ENCODE data around the gene FAM200C. TPM values are rescaled to one million over a fixed set of nuclear protein-coding genes. Genes with fewer than 3 reads are reported as not detected.
A peak's percentile ranks its signal among the peaks of the same experiment; 100 is the strongest.

FAM200C gene
- total and polyA plus RNA-seq, 8 donors: 0.29 to 7.2 (median 1.6) TPM

GRCh38 chr5:160436017-160436416 is 36.2 kb upstream of the FAM200C start:
- WGBS, 5 donors: 85 to 93% (median 92%) methylated on average over 4 of the region's 4 CpGs
- Histone ChIP-seq H3K36me3 (no peaks in the 10 kb centered on the region), H3K4me1 (peaks cover 0 to 15% (median 15%) of the 10 kb centered on the region in 4 donors), H3K27ac (no peak overlapping the region), H3K9me3 (no peaks in the 10 kb centered on the region), H3K4me3 (no peak overlapping the region), H3K27me3 (no peaks in the 10 kb centered on the region)
- intact Hi-C loops (cut with DNase I; ENCODE audit: low total_unique reads): no loop called here
- no peak for DNase-seq
- TF ChIP-seq POLR2A (IDR thresholded peaks at IDR 0.05): no peak

DNA sequence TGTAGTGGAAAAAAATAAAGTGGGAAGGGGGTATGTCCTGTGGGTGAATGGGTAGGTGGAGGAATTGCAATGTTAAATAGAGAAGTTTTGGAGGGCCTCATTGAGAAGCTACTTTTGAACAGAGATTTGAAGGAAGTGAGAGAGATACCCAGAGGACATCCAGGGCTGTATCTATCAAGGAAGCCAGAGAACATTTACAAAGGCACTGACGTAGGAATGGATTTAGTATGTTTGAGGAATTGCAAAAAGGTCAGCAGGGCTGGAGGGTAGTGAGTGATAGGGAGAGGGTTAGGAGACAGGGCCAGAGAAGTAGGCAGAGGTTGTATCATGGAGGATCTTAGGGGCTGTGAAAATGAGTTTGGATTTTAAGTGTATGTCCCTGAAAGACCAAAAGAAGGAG is 35.7 kb upstream of the FAM200C start:
- 68 to 80% (median 71%) methylated on average over 1 of the region's 1 CpG for WGBS, 5 donors
- no peaks in the 10 kb centered on the region for H3K27me3 ChIP-seq
- DNase-seq: no peak
- no peak overlapping the region for H3K4me3 ChIP-seq
- peaks cover 0 to 15% (median 15%) of the 10 kb centered on the region in 4 donors for H3K4me1 ChIP-seq
- no peaks in the 10 kb centered on the region for H3K36me3 ChIP-seq
- H3K9me3 ChIP-seq: no peaks in the 10 kb centered on the region
- no peak for TF ChIP-seq POLR2A (IDR thresholded peaks at IDR 0.05)
- TF ChIP-seq, protein P1, sequence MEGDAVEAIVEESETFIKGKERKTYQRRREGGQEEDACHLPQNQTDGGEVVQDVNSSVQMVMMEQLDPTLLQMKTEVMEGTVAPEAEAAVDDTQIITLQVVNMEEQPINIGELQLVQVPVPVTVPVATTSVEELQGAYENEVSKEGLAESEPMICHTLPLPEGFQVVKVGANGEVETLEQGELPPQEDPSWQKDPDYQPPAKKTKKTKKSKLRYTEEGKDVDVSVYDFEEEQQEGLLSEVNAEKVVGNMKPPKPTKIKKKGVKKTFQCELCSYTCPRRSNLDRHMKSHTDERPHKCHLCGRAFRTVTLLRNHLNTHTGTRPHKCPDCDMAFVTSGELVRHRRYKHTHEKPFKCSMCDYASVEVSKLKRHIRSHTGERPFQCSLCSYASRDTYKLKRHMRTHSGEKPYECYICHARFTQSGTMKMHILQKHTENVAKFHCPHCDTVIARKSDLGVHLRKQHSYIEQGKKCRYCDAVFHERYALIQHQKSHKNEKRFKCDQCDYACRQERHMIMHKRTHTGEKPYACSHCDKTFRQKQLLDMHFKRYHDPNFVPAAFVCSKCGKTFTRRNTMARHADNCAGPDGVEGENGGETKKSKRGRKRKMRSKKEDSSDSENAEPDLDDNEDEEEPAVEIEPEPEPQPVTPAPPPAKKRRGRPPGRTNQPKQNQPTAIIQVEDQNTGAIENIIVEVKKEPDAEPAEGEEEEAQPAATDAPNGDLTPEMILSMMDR (IDR thresholded peaks at IDR 0.05): no peak
- no peak for TF ChIP-seq EP300 (IDR thresholded peaks at IDR 0.05)
- no peak for TF ChIP-seq POLR2AphosphoS5 (IDR thresholded peaks at IDR 0.05)
- no peak overlapping the region for H3K27ac ChIP-seq
- intact Hi-C loops (cut with DNase I; ENCODE audit: low total_unique reads): no loop called here

DNA sequence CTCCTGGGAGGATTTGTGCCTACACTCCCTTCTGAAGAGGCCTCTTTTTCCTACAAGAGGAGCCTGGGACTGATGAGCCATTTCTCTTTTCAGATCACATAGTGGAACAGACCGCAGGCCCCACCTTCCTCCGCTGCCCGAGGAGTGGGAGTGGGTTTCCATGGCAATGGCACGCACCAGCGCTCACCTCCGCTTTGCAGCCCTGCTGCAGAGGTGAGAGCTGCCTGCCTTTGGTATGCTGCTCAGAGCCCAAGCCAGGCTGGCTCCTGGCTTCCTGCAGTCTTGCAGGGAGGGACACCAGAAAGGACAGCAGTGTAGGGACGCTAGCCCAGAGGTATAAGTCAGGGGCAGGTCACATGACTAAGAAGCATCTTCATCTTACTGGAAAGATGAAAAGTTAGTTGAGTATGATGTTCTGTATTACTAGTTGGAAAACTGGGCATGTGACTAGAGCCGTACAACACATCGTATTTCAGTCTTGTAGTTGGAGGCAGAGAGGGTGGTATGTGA is 34.2 kb upstream of the FAM200C start:
- DNase-seq: peak in 1 of 2 donors; percentile 92
- WGBS, 5 donors: 26 to 65% (median 39%) methylated on average over 9 of the region's 9 CpGs

GRCh38 chr5:160432787-160433186 is 32.9 kb upstream of the FAM200C start:
- WGBS, 5 donors: 75 to 93% (median 92%) methylated on average over 7 of the region's 7 CpGs
- no peak for DNase-seq
- H3K9me3 ChIP-seq: no peaks in the 10 kb centered on the region
- no peak overlapping the region for H3K27ac ChIP-seq
- H3K36me3 ChIP-seq: peaks cover 0 to under 1% (median 0%) of the 10 kb centered on the region in 4 donors
- H3K27me3 ChIP-seq: no peaks in the 10 kb centered on the region
- no peak overlapping the region for H3K4me3 ChIP-seq
- TF ChIP-seq EP300 (IDR thresholded peaks at IDR 0.05) (no peak), POLR2AphosphoS5 (IDR thresholded peaks at IDR 0.05) (no peak), POLR2A (IDR thresholded peaks at IDR 0.05) (no peak)
- TF ChIP-seq, protein P1 (IDR thresholded peaks at IDR 0.05): no peak
- intact Hi-C loops (cut with DNase I; ENCODE audit: low total_unique reads): no loop called here
- peaks cover 0 to 7% (median 2%) of the 10 kb centered on the region in 4 donors for H3K4me1 ChIP-seq

More for the DNA sequence above, 34.2 kb upstream of the FAM200C start:
- no peaks in the 10 kb centered on the region for H3K9me3 ChIP-seq
- H3K4me3 ChIP-seq: no peak overlapping the region
- TF ChIP-seq EP300 (IDR thresholded peaks at IDR 0.05) (no peak), POLR2AphosphoS5 (IDR thresholded peaks at IDR 0.05) (no peak), POLR2A (IDR thresholded peaks at IDR 0.05) (no peak)
- TF ChIP-seq, protein P1 (IDR thresholded peaks at IDR 0.05): no peak
- no peaks in the 10 kb centered on the region for H3K36me3 ChIP-seq
- peaks cover 0 to 15% (median 11%) of the 10 kb centered on the region in 4 donors for H3K4me1 ChIP-seq
- H3K27ac ChIP-seq: no peak overlapping the region
- intact Hi-C loops (cut with DNase I; ENCODE audit: low total_unique reads): no loop called here
- no peaks in the 10 kb centered on the region for H3K27me3 ChIP-seq

DNA sequence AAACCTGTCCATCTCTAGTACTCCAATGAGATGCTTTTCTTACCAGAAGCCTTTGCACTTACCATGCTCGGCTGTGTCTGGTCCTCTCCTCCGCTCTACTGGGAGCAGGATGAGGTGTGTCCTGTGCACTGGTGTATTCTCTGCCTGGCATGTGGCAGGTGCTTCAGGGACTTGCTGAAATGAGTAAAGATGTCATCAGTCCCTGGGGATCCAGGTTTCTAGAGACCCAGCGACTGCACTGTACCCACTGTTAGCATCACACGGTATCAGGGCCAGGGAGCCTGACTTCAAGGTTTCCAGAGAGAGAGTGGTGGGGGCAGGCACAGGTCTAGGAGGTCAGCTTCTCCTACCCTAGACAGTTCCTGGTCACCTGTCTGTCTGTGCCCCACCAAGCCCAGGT is 32.3 kb upstream of the FAM200C start:
- DNase-seq: no peak
- H3K36me3 ChIP-seq: peaks cover 0 to 4% (median 0%) of the 10 kb centered on the region in 4 donors
- 89 to 99% (median 95%) methylated on average over 4 of the region's 4 CpGs for WGBS, 5 donors
- intact Hi-C loops (cut with DNase I; ENCODE audit: low total_unique reads): no loop called here
- peaks cover 0 to 7% (median 2%) of the 10 kb centered on the region in 4 donors for H3K4me1 ChIP-seq
- no peaks in the 10 kb centered on the region for H3K27me3 ChIP-seq
- TF ChIP-seq POLR2AphosphoS5 (IDR thresholded peaks at IDR 0.05) (no peak), POLR2A (IDR thresholded peaks at IDR 0.05) (no peak), EP300 (IDR thresholded peaks at IDR 0.05) (no peak)
- TF ChIP-seq, protein P1 (IDR thresholded peaks at IDR 0.05): no peak
- H3K27ac ChIP-seq: no peak overlapping the region
- no peak overlapping the region for H3K4me3 ChIP-seq
- H3K9me3 ChIP-seq: no peaks in the 10 kb centered on the region
